AG09309 (cell line): ENCODE measurements around the gene MAP3K7CL.

Experiments used
- DNase-seq: peaks from one replicate; pipeline ENCODE4 v3.0.0-alpha.2; 2010; ENCODE audit warnings: low read depth
- H3K4me3 ChIP-seq: 2 replicates; pipeline ENCODE4 v1.5.1; 2011; ENCODE audit warnings: mild to moderate bottlenecking, low read depth, low read length, moderate library complexity; ENCODE audit not compliant: control insufficient read depth
- TF ChIP-seq, protein P1 (sequence below): IDR thresholded peaks from 2 replicates; pipeline ENCODE4 v1.5.1; 2011; ENCODE audit warnings: mild to moderate bottlenecking, low read depth, low read length, inconsistent platforms; ENCODE audit not compliant: insufficient read depth, control insufficient read depth; ENCODE audit errors: missing control alignments

The MAP3K7CL gene, protein sequence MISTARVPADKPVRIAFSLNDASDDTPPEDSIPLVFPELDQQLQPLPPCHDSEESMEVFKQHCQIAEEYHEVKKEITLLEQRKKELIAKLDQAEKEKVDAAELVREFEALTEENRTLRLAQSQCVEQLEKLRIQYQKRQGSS

DNA sequence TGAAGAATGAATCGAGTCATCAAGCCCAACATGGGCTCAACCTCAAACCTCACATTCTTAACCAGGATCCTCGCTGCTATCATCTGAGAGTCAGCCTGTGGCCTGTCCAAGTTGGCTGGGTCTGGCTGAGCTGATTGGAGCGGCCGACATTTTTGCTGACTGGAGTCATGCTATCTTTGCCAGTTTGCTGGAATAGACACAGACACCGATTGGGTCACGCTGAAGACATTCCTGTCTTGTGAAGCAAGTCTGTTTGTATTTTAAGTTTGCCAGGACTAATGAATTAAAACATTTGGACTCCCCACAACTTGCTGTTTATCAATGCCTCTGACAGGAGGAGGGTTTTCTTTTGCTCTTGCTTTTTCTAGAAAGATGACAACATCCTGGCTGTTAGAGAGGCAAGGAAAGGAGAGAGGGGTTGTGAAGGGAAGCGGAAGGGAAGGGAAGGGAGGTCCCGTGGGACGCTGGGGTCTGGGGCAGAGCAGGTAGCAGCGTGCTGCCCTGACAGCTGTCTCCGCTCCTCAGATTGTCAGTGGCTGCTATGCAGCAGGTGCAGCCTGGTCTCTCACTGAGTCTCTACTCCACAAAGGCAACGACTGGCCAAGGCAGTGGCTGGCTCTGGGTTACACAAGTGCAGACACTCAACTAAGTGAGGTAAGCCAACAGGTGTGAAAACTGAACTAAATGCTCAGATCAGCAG is at the start of gene MAP3K7CL:
TSS of gene MAP3K7CL (plus strand) at position 375 of the 700 bp plus-strand sequence. CDS start 2,701 bp downstream, outside the sequence.
- no peak within 1 kb of the TSS for H3K4me3 ChIP-seq
- TF ChIP-seq, protein P1, sequence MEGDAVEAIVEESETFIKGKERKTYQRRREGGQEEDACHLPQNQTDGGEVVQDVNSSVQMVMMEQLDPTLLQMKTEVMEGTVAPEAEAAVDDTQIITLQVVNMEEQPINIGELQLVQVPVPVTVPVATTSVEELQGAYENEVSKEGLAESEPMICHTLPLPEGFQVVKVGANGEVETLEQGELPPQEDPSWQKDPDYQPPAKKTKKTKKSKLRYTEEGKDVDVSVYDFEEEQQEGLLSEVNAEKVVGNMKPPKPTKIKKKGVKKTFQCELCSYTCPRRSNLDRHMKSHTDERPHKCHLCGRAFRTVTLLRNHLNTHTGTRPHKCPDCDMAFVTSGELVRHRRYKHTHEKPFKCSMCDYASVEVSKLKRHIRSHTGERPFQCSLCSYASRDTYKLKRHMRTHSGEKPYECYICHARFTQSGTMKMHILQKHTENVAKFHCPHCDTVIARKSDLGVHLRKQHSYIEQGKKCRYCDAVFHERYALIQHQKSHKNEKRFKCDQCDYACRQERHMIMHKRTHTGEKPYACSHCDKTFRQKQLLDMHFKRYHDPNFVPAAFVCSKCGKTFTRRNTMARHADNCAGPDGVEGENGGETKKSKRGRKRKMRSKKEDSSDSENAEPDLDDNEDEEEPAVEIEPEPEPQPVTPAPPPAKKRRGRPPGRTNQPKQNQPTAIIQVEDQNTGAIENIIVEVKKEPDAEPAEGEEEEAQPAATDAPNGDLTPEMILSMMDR: no peak
- DNase-seq: peak; percentile 99

DNA sequence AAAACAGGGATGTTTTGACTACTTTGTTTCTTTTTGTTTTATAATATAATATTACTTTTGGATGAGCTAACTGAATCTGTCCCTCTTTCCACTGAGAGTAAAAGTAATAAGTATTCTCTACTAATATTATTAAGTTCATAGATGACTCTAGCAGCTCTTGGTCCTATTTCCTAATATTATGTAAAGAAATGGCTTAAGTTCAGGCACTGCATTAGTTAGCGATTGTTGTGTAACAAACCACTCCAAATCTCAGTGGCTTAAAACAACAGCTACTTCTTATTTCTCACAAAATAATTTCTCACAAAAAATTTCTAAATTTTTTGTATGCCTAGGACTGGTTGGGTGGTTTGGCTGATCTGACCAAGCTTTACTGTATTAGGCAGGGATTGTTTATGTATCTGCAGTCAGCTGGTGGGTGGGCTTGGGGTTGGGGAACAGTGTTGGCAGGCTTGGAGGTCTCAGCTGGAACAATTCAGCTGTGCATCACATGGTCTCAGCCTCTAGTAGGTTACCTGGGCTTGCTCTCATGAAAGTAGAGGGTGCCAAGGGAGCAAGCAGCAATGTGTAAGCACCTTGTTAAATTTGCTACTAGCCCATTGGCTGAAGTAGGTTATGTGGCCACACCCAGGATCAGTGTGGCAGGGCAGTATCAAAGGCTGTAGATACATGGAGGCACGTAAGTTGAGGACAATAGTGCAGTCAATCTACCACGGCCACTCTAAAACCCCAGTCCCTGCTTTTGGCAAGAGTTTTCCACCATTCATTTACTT is 48.2 kb upstream of the MAP3K7CL start:
- no peak overlapping the region for H3K4me3 ChIP-seq
- TF ChIP-seq, protein P1: no peak
- no peak for DNase-seq

GRCh38 chr21:29083306-29083705 is 47.1 kb upstream of the MAP3K7CL start:
- DNase-seq: no peak
- TF ChIP-seq, protein P1: no peak
- H3K4me3 ChIP-seq: no peak overlapping the region

DNA sequence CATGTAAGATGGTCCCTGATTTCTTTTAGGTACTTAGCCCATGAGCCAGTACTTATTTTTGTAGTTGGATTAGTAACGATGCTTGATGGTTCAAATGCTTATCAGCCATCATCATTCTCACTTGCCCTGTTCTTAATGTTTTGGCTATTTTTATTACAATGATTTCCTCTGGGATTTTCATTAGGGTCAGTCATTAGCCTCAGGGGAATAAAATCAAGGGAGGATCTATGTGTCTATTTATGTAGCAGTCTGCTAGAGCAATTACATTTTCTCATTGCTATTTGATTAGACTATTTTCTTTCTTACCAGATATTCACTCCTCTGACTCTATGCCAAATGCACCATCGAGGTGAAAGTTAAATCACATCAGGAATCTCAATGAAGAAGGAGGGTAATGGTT is 46.1 kb upstream of the MAP3K7CL start:
- no peak overlapping the region for H3K4me3 ChIP-seq
- TF ChIP-seq, protein P1: no peak
- DNase-seq: no peak

- DNase-seq: no peak
- H3K4me3 ChIP-seq: no peak overlapping the region
- TF ChIP-seq, protein P1: no peak
These were observed 45.2 kb upstream of the MAP3K7CL start for GRCh38 chr21:29085106-29085752.

DNA sequence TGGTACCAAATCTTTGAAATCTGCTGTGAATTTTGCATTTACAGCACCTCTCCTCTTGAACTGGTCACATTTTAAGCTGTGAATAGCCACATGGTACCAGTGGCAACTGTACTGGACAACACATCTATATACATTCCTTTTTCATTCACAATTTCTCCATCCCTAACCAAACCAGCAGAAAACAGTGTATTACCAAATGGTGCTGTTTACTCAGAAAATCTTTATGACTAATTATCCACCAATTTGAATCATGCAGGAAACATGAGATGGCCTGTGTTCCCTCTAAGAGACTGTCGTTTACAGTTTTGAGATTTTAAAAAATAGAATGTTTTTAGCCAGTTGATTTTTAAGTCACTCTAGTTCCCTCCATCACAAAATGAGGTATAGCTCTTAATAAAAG is 39.4 kb upstream of the MAP3K7CL start:
- no peak for DNase-seq
- no peak overlapping the region for H3K4me3 ChIP-seq
- TF ChIP-seq, protein P1: no peak
